A549 (cell line): Measurements from ENCODE around the gene ZC3H12C. TPM values are rescaled to one million over a fixed set of nuclear protein-coding genes. Genes with fewer than 3 reads are reported as not detected.

Source experiments
- ATAC-seq, 2 experiments: fragments of 200-7000 bp in 1 of 2; fragments of >200 bp in 1 of 2; cut with Nextera tagmentation in 1 of 2; cut with Tn5 transposase in 1 of 2; 3 replicates each; pipeline versions ENCODE4 v1.8.0 to v1.9.1; 2018 to 2020; ENCODE audit warnings: mild to moderate bottlenecking in 1 of 2, moderate library complexity in 1 of 2
- CTCF ChIA-PET: fragments of 300-600 bp; sonication (Branson Sonifier 250); formaldehyde crosslinking; extraction: SDS; loops from one replicate; lab custom pipeline; 2021; ENCODE audit warnings: antibody characterized with exemption, inconsistent platforms; lab: Yijun Ruan, JAX
- POLR2A ChIA-PET: fragments of 350-600 bp; formaldehyde crosslinking; extraction: SDS; loops from one replicate; lab custom pipeline; 2021; ENCODE audit warnings: antibody characterized with exemption, inconsistent platforms; lab: Yijun Ruan, JAX
- DNase-seq, 2 experiments: peaks; one replicate each; pipeline versions ENCODE4 v3.0.0 to v3.0.0-alpha.2; 2011 to 2016; ENCODE audit warnings: low read depth in 1 of 2, low spot score in 1 of 2
- FAIRE-seq: peaks from 2 replicates; lab custom pipeline; 2011; peaks lifted over from hg19 to GRCh38; lab: Jason Lieb, UNC
- H3K27ac ChIP-seq, 2 experiments: fragments of >200 bp; sonication (Bioruptor Twin); formaldehyde crosslinking; 3 replicates each; pipeline ENCODE4 v1.5.1; 2016 to 2017
- H3K4me1 ChIP-seq: fragments of >200 bp; sonication (Bioruptor Twin); formaldehyde crosslinking; 3 replicates; pipeline ENCODE4 v1.6.1; 2016
- H3K4me2 ChIP-seq: fragments of >200 bp; sonication (Bioruptor Twin); formaldehyde crosslinking; 3 replicates; pipeline ENCODE4 v1.6.1; 2016
- H3K4me3 ChIP-seq: fragments of >200 bp; sonication (Bioruptor Twin); formaldehyde crosslinking; 3 replicates; pipeline ENCODE4 v1.5.1; 2016
- H3K9me3 ChIP-seq: fragments of >200 bp; sonication (Bioruptor Twin); formaldehyde crosslinking; 3 replicates; pipeline ENCODE4 v1.6.1; 2016
- CBX2 ChIP-seq: fragments of 200-600 bp; sonication (generic); IDR thresholded peaks from 2 replicates; pipeline ENCODE4 v1.6.1; 2016; ENCODE audit warnings: low read depth, mild to moderate bottlenecking, borderline replicate concordance
- CEBPB ChIP-seq, 2 experiments: fragments of >200 bp in 1 of 2; sonication (Bioruptor Twin) in 1 of 2; formaldehyde crosslinking in 1 of 2; IDR thresholded peaks; 2 replicates each; pipeline ENCODE4 v1.6.1; 2012 to 2016
- ESRRA ChIP-seq: fragments of 150-350 bp; IDR thresholded peaks from 2 replicates; pipeline ENCODE4 v1.6.1; 2014; ENCODE audit warnings: mild to moderate bottlenecking, low read length, borderline replicate concordance
- FOSL2 ChIP-seq, 2 experiments: fragments of 450-650 bp in 1 of 2; fragments of >200 bp in 1 of 2; sonication (Bioruptor Twin) in 1 of 2; formaldehyde crosslinking; IDR thresholded peaks; 2 replicates each; pipeline versions ENCODE4 v1.5.0 to v1.6.1; 2016 to 2020; ENCODE audit warnings: mild to moderate bottlenecking in 1 of 2, moderate library complexity in 1 of 2
- FOXS1 ChIP-seq: fragments of 250-450 bp; sonication (Bioruptor Pico); IDR thresholded peaks from 2 replicates; pipeline ENCODE4 v1.5.0; 2020; ENCODE audit warnings: mild to moderate bottlenecking, moderate library complexity
- GATA3 ChIP-seq: IDR thresholded peaks from 2 replicates; pipeline ENCODE4 v1.6.1; 2012; ENCODE audit warnings: borderline replicate concordance
- HEYL ChIP-seq: fragments of 250-450 bp; sonication (Bioruptor Pico); IDR thresholded peaks from 2 replicates; pipeline ENCODE4 v1.8.0; 2021; ENCODE audit warnings: mild to moderate bottlenecking, moderate library complexity
- JUN ChIP-seq, 2 experiments: fragments of >200 bp; sonication (Bioruptor Twin); formaldehyde crosslinking; IDR thresholded peaks; 2 replicates in 1 of 2; 3 replicates in 1 of 2; pipeline ENCODE4 v1.6.1; 2016 to 2017
- KDM1A ChIP-seq: fragments of 200-600 bp; sonication (generic); IDR thresholded peaks from 2 replicates; pipeline ENCODE4 v1.6.1; 2016; ENCODE audit warnings: low read depth, mild to moderate bottlenecking
- MAZ ChIP-seq: fragments of 150-350 bp; IDR thresholded peaks from 2 replicates; pipeline ENCODE4 v1.6.1; 2014; ENCODE audit warnings: antibody characterized with exemption, low read depth, low read length, borderline replicate concordance
- NFE2L2 ChIP-seq: fragments of 150-350 bp; conservative IDR thresholded peaks from 2 replicates; pipeline ENCODE4 v1.6.1; 2014; ENCODE audit warnings: low read length
- NPAS2 ChIP-seq: fragments of 250-450 bp; sonication (Bioruptor Pico); IDR thresholded peaks from 2 replicates; pipeline ENCODE4 v1.8.0; 2022; ENCODE audit warnings: mild to moderate bottlenecking, moderate library complexity, borderline replicate concordance
- PHF8 ChIP-seq: fragments of 200-600 bp; sonication (generic); IDR thresholded peaks from 2 replicates; pipeline ENCODE4 v1.6.1; 2016; ENCODE audit warnings: low read depth, mild to moderate bottlenecking, antibody characterized with exemption, moderate library complexity, borderline replicate concordance
- POLR2A ChIP-seq: IDR thresholded peaks from 2 replicates; pipeline ENCODE4 v1.6.1; 2012; ENCODE audit warnings: mild to moderate bottlenecking, low read length
- WGBS: methylation state at CpG from one replicate; pipeline ENCODE4 v1.1.6; 2017; ENCODE audit errors: missing lambda C conversion rate; 5-methylcytosine and 5-hydroxymethylcytosine counted together
- polyA plus RNA-seq, 4 experiments: library from polyadenylated mRNA; depleted of rRNA in 3 of 4; stranded (reverse); fragments of >200 nt; fragmentation: RNase III in 1 of 4; extraction: RNeasy Plus Mini Kit Qiagen cat#74134 plus additional on column Dnase treatment in 1 of 4; gene quantifications; 2 replicates in 3 of 4; 3 replicates in 1 of 4; pipeline ENCODE4 v1.2.3, GENCODE V29; 2011 to 2017
- TF ChIP-seq, protein P1 (sequence below): fragments of 200-600 bp; sonication (generic); IDR thresholded peaks from 2 replicates; pipeline ENCODE4 v1.6.1; 2016; ENCODE audit warnings: antibody characterized with exemption, mild to moderate bottlenecking, moderate library complexity
- TF ChIP-seq, protein P2 (sequence below): fragments of >200 bp; sonication (Bioruptor Twin); formaldehyde crosslinking; IDR thresholded peaks from 3 replicates; pipeline ENCODE4 v1.6.1; 2016
- TF ChIP-seq, protein P3 (sequence below): fragments of 250-450 bp; sonication (Bioruptor Pico); IDR thresholded peaks from 2 replicates; pipeline ENCODE4 v1.5.0; 2020; ENCODE audit warnings: low read depth, mild to moderate bottlenecking, moderate library complexity
- TF ChIP-seq, protein P4 (sequence below): IDR thresholded peaks from 2 replicates; pipeline ENCODE4 v1.6.1; 2012

The ZC3H12C gene
- polyA plus RNA-seq, 2 of the 4 experiments (the other 2 are of a cell fraction): 3.1 to 12.4 TPM

GRCh38 chr11:110184456-110184855 is 91.3 kb downstream of the ZC3H12C start (continued):
- TF ChIP-seq, protein P1, sequence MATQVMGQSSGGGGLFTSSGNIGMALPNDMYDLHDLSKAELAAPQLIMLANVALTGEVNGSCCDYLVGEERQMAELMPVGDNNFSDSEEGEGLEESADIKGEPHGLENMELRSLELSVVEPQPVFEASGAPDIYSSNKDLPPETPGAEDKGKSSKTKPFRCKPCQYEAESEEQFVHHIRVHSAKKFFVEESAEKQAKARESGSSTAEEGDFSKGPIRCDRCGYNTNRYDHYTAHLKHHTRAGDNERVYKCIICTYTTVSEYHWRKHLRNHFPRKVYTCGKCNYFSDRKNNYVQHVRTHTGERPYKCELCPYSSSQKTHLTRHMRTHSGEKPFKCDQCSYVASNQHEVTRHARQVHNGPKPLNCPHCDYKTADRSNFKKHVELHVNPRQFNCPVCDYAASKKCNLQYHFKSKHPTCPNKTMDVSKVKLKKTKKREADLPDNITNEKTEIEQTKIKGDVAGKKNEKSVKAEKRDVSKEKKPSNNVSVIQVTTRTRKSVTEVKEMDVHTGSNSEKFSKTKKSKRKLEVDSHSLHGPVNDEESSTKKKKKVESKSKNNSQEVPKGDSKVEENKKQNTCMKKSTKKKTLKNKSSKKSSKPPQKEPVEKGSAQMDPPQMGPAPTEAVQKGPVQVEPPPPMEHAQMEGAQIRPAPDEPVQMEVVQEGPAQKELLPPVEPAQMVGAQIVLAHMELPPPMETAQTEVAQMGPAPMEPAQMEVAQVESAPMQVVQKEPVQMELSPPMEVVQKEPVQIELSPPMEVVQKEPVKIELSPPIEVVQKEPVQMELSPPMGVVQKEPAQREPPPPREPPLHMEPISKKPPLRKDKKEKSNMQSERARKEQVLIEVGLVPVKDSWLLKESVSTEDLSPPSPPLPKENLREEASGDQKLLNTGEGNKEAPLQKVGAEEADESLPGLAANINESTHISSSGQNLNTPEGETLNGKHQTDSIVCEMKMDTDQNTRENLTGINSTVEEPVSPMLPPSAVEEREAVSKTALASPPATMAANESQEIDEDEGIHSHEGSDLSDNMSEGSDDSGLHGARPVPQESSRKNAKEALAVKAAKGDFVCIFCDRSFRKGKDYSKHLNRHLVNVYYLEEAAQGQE: no peak
- TF ChIP-seq NFE2L2 (no peak), POLR2A (no peak), FOXS1 (no peak), PHF8 (no peak), MAZ (no peak), CBX2 (no peak)
- TF ChIP-seq, protein P2, sequence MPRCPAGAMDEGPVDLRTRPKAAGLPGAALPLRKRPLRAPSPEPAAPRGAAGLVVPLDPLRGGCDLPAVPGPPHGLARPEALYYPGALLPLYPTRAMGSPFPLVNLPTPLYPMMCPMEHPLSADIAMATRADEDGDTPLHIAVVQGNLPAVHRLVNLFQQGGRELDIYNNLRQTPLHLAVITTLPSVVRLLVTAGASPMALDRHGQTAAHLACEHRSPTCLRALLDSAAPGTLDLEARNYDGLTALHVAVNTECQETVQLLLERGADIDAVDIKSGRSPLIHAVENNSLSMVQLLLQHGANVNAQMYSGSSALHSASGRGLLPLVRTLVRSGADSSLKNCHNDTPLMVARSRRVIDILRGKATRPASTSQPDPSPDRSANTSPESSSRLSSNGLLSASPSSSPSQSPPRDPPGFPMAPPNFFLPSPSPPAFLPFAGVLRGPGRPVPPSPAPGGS: no peak

DNA sequence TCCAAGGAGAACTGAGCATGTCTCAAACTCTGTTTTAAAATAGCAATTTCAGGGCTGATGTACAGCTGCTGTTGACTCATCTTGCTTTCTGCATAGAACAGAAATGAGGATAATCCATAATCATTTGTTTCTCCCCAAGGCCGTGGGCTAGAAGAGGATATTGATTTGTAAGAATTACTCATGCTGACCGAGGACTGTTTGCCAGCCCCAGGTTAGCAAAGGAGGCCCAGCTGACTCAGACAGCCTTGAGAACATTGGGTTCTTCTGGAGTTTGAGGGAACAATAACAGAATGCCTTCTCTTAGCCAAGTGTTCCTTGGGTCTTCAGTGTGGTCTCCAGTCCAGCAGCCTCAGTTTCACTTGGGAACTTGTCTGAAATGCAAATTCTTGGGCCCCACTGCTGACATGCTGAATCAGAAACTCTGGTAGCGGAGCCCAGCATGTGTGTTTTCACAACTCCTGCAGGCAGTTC is 92.0 kb downstream of the ZC3H12C start:
- no peak overlapping the region for H3K4me3 ChIP-seq
- FAIRE-seq (no peak), ATAC-seq (no peak), DNase-seq (no peak)
- TF ChIP-seq, protein P2: no peak
- no peak for TF ChIP-seq CEBPB (IDR thresholded peaks at IDR 0.05)
- TF ChIP-seq FOSL2 (IDR thresholded peaks at IDR 0.05): no peak
- no peak for TF ChIP-seq FOSL2 (CRISPR knock-in tag; IDR thresholded peaks at IDR 0.05)
- no peak for TF ChIP-seq ESRRA
- TF ChIP-seq, protein P3, sequence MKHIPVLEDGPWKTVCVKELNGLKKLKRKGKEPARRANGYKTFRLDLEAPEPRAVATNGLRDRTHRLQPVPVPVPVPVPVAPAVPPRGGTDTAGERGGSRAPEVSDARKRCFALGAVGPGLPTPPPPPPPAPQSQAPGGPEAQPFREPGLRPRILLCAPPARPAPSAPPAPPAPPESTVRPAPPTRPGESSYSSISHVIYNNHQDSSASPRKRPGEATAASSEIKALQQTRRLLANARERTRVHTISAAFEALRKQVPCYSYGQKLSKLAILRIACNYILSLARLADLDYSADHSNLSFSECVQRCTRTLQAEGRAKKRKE (CRISPR knock-in tag): no peak
- TF ChIP-seq KDM1A: no peak
- TF ChIP-seq GATA3: no peak
- TF ChIP-seq HEYL (CRISPR knock-in tag): no peak
- no peak for TF ChIP-seq PHF8
- TF ChIP-seq, protein P4, sequence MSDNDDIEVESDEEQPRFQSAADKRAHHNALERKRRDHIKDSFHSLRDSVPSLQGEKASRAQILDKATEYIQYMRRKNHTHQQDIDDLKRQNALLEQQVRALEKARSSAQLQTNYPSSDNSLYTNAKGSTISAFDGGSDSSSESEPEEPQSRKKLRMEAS: no peak
- no peak for TF ChIP-seq JUN (IDR thresholded peaks at IDR 0.05)
- no peak for TF ChIP-seq NPAS2 (CRISPR knock-in tag)
- peak overlapping the region; percentile 61 to 68; a peak in 4 of 6 replicates for H3K27ac ChIP-seq
- H3K4me2 ChIP-seq: peak overlapping the region; percentile 29; the same call in 1 of the 3 replicates
- 23% methylated on average over 2 of the region's 3 CpGs for WGBS
- no peaks in the 10 kb centered on the region for H3K9me3 ChIP-seq
- peaks cover 24% of the 10 kb centered on the region; the same call in 2 of the 3 replicates for H3K4me1 ChIP-seq
- POLR2A ChIA-PET: no interaction called here
- CTCF ChIA-PET: interaction anchor here (1.0 to 1.7 kb wide), 4 partner anchors 9 to 185 kb away, joined by 3 to 6 read pairs (median 4); no protein-coding TSS in a partner anchor
